GM12873 (cell line): Measurements from ENCODE around the gene LRG1.

ENCODE experiments used
- CTCF ChIP-seq: IDR thresholded peaks from 2 replicates; pipeline ENCODE4 v1.5.1; 2012; ENCODE audit warnings: low read depth, mild to moderate bottlenecking, moderate library complexity, low read length, control low read depth; ENCODE audit not compliant: insufficient read depth; ENCODE audit errors: missing control alignments

LRG1 gene

GRCh38 chr19:4559569-4559968 is 19.7 kb upstream of the LRG1 start, which contains the start of gene SEMA6B:
SEMA6B (minus strand) TSS chr19:4559684; CDS start chr19:4558457, 1,227 bp downstream.
- no peak for TF ChIP-seq CTCF

- TF ChIP-seq CTCF, result peak; percentile 95
Observed at GRCh38 chr19:4557971-4558941, 18.4 kb upstream of the LRG1 start.

- TF ChIP-seq CTCF, result peak; percentile 42
Observed at GRCh38 chr19:4557144-4557970, 17.5 kb upstream of the LRG1 start.

GRCh38 chr19:4556597-4557127 is 16.8 kb upstream of the LRG1 start:
- TF ChIP-seq CTCF, result no peak

GRCh38 chr19:4555657-4556561 is 16.1 kb upstream of the LRG1 start:
- TF ChIP-seq CTCF, result no peak

- TF ChIP-seq CTCF, result no peak
Observed at GRCh38 chr19:4554717-4555116, 14.9 kb upstream of the LRG1 start.
